ENCODE measurements around the gene GNB1L. TPM values are rescaled to one million over a fixed set of nuclear protein-coding genes. Genes with fewer than 3 reads are reported as not detected.

The GNB1L gene
- total RNA-seq, 1 donor from 2014 or later = 3.0 TPM

- no peaks in the 10 kb centered on the region for H3K36me3 ChIP-seq
- H3K9me3 Mint-ChIP-seq = no peaks in the 10 kb centered on the region
- no peaks in the 10 kb centered on the region for H3K27me3 ChIP-seq
- no peak for DNase-seq (ENCODE audit: low spot score)
- no peaks in the 10 kb centered on the region for H4K20me1 ChIP-seq (ENCODE audit: low read depth)
- no peaks in the 10 kb centered on the region for H3K79me2 ChIP-seq (ENCODE audit: low read depth)
- H3K27ac ChIP-seq = no peak overlapping the region
- peaks cover 5% of the 10 kb centered on the region for H3K27me3 Mint-ChIP-seq (ENCODE audit: insufficient read depth, low read depth)
- no peak overlapping the region for H3K9ac ChIP-seq
- H3K4me3 ChIP-seq = no peak overlapping the region
- no peaks in the 10 kb centered on the region for H3K9me3 ChIP-seq (ENCODE audit: low read depth)
- no peak overlapping the region for H3K4me3 Mint-ChIP-seq
- no peak overlapping the region for H2AFZ ChIP-seq (replicated peaks)
- H3K4me1 ChIP-seq = no peaks in the 10 kb centered on the region
- no peak overlapping the region for H3K27ac Mint-ChIP-seq
- H3K4me2 ChIP-seq = no peak overlapping the region
- H3K36me3 Mint-ChIP-seq = peaks cover 3% of the 10 kb centered on the region
- TF ChIP-seq EZH2phosphoT487 (IDR thresholded peaks at IDR 0.05) (no peak), CTCF (IDR thresholded peaks at IDR 0.05) (no peak), EZH2 (IDR thresholded peaks at IDR 0.05) (no peak)
- peaks cover 3% of the 10 kb centered on the region for H3K4me1 Mint-ChIP-seq
- no peaks in the 10 kb centered on the region for H3F3A ChIP-seq (ENCODE audit: low read depth)
Observed at GRCh38 chr22:19805821-19806212, 48.9 kb downstream of the GNB1L start.

GRCh38 chr22:19803736-19804267 lies 50.9 kb downstream of the GNB1L start:
- Histone ChIP-seq H4K20me1 (ENCODE audit: low read depth) (peaks cover 4% of the 10 kb centered on the region), H3K4me2 (no peak overlapping the region), H3K4me1 (no peaks in the 10 kb centered on the region), H3K27ac (no peak overlapping the region), H3K9ac (no peak overlapping the region), H3K36me3 (no peaks in the 10 kb centered on the region), H3F3A (ENCODE audit: low read depth) (no peaks in the 10 kb centered on the region), H2AFZ (replicated peaks) (no peak overlapping the region), H3K27me3 (no peaks in the 10 kb centered on the region), H3K9me3 (ENCODE audit: low read depth) (no peaks in the 10 kb centered on the region), H3K79me2 (ENCODE audit: low read depth) (no peaks in the 10 kb centered on the region), H3K4me3 (no peak overlapping the region)
- Mint-ChIP-seq H3K27ac (no peak overlapping the region), H3K27me3 (ENCODE audit: insufficient read depth, low read depth) (peaks cover 5% of the 10 kb centered on the region), H3K4me1 (peaks cover 5% of the 10 kb centered on the region), H3K4me3 (no peak overlapping the region), H3K36me3 (peaks cover 5% of the 10 kb centered on the region), H3K9me3 (no peaks in the 10 kb centered on the region)
- no peak for DNase-seq (ENCODE audit: low spot score)
- TF ChIP-seq EZH2phosphoT487 (IDR thresholded peaks at IDR 0.05) (no peak), EZH2 (IDR thresholded peaks at IDR 0.05) (no peak), CTCF (IDR thresholded peaks at IDR 0.05) (no peak)

- H3K36me3 Mint-ChIP-seq = peaks cover 5% of the 10 kb centered on the region
- H3K9me3 Mint-ChIP-seq = no peaks in the 10 kb centered on the region
- Histone ChIP-seq H3K27ac (no peak overlapping the region), H3K4me1 (no peaks in the 10 kb centered on the region), H3K79me2 (ENCODE audit: low read depth) (no peaks in the 10 kb centered on the region), H3K4me3 (no peak overlapping the region), H3K36me3 (no peaks in the 10 kb centered on the region), H2AFZ (replicated peaks) (no peak overlapping the region), H3K27me3 (no peaks in the 10 kb centered on the region), H4K20me1 (ENCODE audit: low read depth) (peaks cover 4% of the 10 kb centered on the region), H3K9me3 (ENCODE audit: low read depth) (no peaks in the 10 kb centered on the region), H3K4me2 (no peak overlapping the region), H3K9ac (no peak overlapping the region), H3F3A (ENCODE audit: low read depth) (no peaks in the 10 kb centered on the region)
- no peak overlapping the region for H3K27ac Mint-ChIP-seq
- no peak overlapping the region for H3K4me3 Mint-ChIP-seq
- TF ChIP-seq CTCF (IDR thresholded peaks at IDR 0.05) (no peak), EZH2phosphoT487 (IDR thresholded peaks at IDR 0.05) (no peak), EZH2 (IDR thresholded peaks at IDR 0.05) (no peak)
- no peak for DNase-seq (ENCODE audit: low spot score)
- peaks cover 5% of the 10 kb centered on the region for H3K4me1 Mint-ChIP-seq
- peaks cover 5% of the 10 kb centered on the region for H3K27me3 Mint-ChIP-seq (ENCODE audit: insufficient read depth, low read depth)
Observed at GRCh38 chr22:19802894-19803735, 51.6 kb downstream of the GNB1L start.

Measured in neural progenitor cell (in vitro differentiated cells).